DOHH2 (cell line): ENCODE measurements around the gene CELF5.

ENCODE experiments used
- H3F3A ChIP-seq: fragments of 200-600 bp; sonication (generic), shearing (Covaris generic); 2 replicates; pipeline ENCODE4 v1.6.0; 2016; ENCODE audit warnings: antibody characterized with exemption, mild to moderate bottlenecking; ENCODE audit not compliant: control insufficient read depth, insufficient read depth
- H3K27ac ChIP-seq: fragments of 200-600 bp; sonication (generic); 2 replicates; pipeline ENCODE4 v1.5.1; 2014; ENCODE audit warnings: low read depth, mild to moderate bottlenecking, low read length, moderate library complexity
- H3K27me3 ChIP-seq: fragments of 200-600 bp; sonication (generic); 2 replicates; pipeline ENCODE4 v1.6.1; 2014; ENCODE audit warnings: mild to moderate bottlenecking, low read length, mixed read lengths; ENCODE audit not compliant: control insufficient read depth
- H3K36me3 ChIP-seq: fragments of 200-600 bp; sonication (generic); 2 replicates; pipeline ENCODE4 v1.6.1; 2014; ENCODE audit warnings: mild to moderate bottlenecking, low read length, moderate library complexity, mixed read lengths; ENCODE audit not compliant: control insufficient read depth
- H3K4me1 ChIP-seq: fragments of 200-600 bp; sonication (generic); 2 replicates; pipeline ENCODE4 v1.6.1; 2014; ENCODE audit warnings: mild to moderate bottlenecking, low read length, mixed read lengths; ENCODE audit not compliant: control insufficient read depth
- H3K4me2 ChIP-seq: fragments of 200-600 bp; sonication (generic); 2 replicates; pipeline ENCODE4 v1.6.0; 2014; ENCODE audit warnings: mild to moderate bottlenecking, low read length, moderate library complexity
- H3K4me3 ChIP-seq: fragments of 200-600 bp; sonication (generic); 2 replicates; pipeline ENCODE4 v1.5.1; 2014; ENCODE audit warnings: mild to moderate bottlenecking, low read length, mixed read lengths
- H3K79me2 ChIP-seq: fragments of 200-600 bp; sonication (generic); 2 replicates; pipeline ENCODE4 v1.6.1; 2014; ENCODE audit warnings: mild to moderate bottlenecking, low read length, mixed read lengths; ENCODE audit not compliant: control insufficient read depth
- H3K9me2 ChIP-seq: fragments of 200-600 bp; sonication (generic); replicated peaks from 2 replicates; pipeline ENCODE4 v1.6.1; 2014; ENCODE audit warnings: mild to moderate bottlenecking, low read length, mixed read lengths; ENCODE audit not compliant: control insufficient read depth
- H3K9me3 ChIP-seq: fragments of 200-600 bp; sonication (generic); 2 replicates; pipeline ENCODE4 v1.6.1; 2014; ENCODE audit warnings: antibody characterized with exemption, low read length, mixed read lengths; ENCODE audit not compliant: control insufficient read depth, insufficient read depth
- H4K20me1 ChIP-seq: fragments of 200-600 bp; sonication (generic); 2 replicates; pipeline ENCODE4 v1.6.0; 2014; ENCODE audit warnings: low read depth, mild to moderate bottlenecking, antibody characterized with exemption, low read length, moderate library complexity; ENCODE audit not compliant: control insufficient read depth, insufficient read depth
- CTCF ChIP-seq: fragments of 200-600 bp; sonication (generic); IDR thresholded peaks from one replicate; pipeline ENCODE4 v1.5.1; 2014; ENCODE audit warnings: antibody characterized with exemption, mild to moderate bottlenecking, low read depth, low read length; ENCODE audit not compliant: poor library complexity, severe bottlenecking
- EZH2phosphoT487 ChIP-seq: fragments of 200-600 bp; sonication (generic); IDR thresholded peaks from 2 replicates; pipeline ENCODE4 v1.6.1; 2017; ENCODE audit warnings: borderline replicate concordance, mild to moderate bottlenecking, antibody characterized with exemption, low read length, moderate library complexity, mixed read lengths

CELF5 gene

GRCh38 chr19:3310711-3311110, 86.2 kb downstream of the CELF5 start:
- Histone ChIP-seq H3K36me3 (no peaks in the 10 kb centered on the region), H3F3A (no peaks in the 10 kb centered on the region), H3K9me2 (no peaks in the 10 kb centered on the region), H3K4me3 (no peak overlapping the region), H3K4me1 (no peaks in the 10 kb centered on the region), H3K79me2 (no peaks in the 10 kb centered on the region), H3K4me2 (no peak overlapping the region), H4K20me1 (no peaks in the 10 kb centered on the region), H3K9me3 (no peaks in the 10 kb centered on the region), H3K27ac (no peak overlapping the region), H3K27me3 (no peaks in the 10 kb centered on the region)
- TF ChIP-seq EZH2phosphoT487 (no peak), CTCF (no peak)

- Histone ChIP-seq H3K4me3 (no peak overlapping the region), H3F3A (no peaks in the 10 kb centered on the region), H3K79me2 (no peaks in the 10 kb centered on the region), H3K4me2 (no peak overlapping the region), H3K9me2 (no peaks in the 10 kb centered on the region), H3K27ac (no peak overlapping the region), H3K27me3 (no peaks in the 10 kb centered on the region), H4K20me1 (no peaks in the 10 kb centered on the region), H3K9me3 (no peaks in the 10 kb centered on the region), H3K36me3 (no peaks in the 10 kb centered on the region), H3K4me1 (no peaks in the 10 kb centered on the region)
- TF ChIP-seq CTCF (no peak), EZH2phosphoT487 (no peak)
These were observed 88.7 kb downstream of the CELF5 start for GRCh38 chr19:3313199-3313575.

GRCh38 chr19:3314962-3315675, 90.7 kb downstream of the CELF5 start:
- Histone ChIP-seq H3K9me3 (no peaks in the 10 kb centered on the region), H3K27ac (no peak overlapping the region)

More at GRCh38 chr19:3314962-3315675, 90.7 kb downstream of the CELF5 start:
- H3K4me1 ChIP-seq: no peaks in the 10 kb centered on the region
- no peaks in the 10 kb centered on the region for H4K20me1 ChIP-seq
- no peaks in the 10 kb centered on the region for H3F3A ChIP-seq
- no peaks in the 10 kb centered on the region for H3K27me3 ChIP-seq
- H3K36me3 ChIP-seq: no peaks in the 10 kb centered on the region
- no peak for TF ChIP-seq CTCF
- no peak for TF ChIP-seq EZH2phosphoT487
- H3K4me2 ChIP-seq: no peak overlapping the region
- no peaks in the 10 kb centered on the region for H3K9me2 ChIP-seq
- no peaks in the 10 kb centered on the region for H3K79me2 ChIP-seq
- H3K4me3 ChIP-seq: no peak overlapping the region
